CD14-positive monocyte (primary cell): ENCODE results near the gene SYNM. TPM values are rescaled to one million over a fixed set of nuclear protein-coding genes. Genes with fewer than 3 reads are reported as not detected.

Source experiments
- DNase-seq, 3 donors: peaks; one replicate each; pipeline ENCODE4 v3.0.0-alpha.2; 2011 to 2022
- H2AFZ ChIP-seq: 2 replicates; pipeline ENCODE4 v1.6.0; 2012; ENCODE audit warnings: mild to moderate bottlenecking, low read depth, low read length, inconsistent platforms; ENCODE audit not compliant: insufficient read depth, poor library complexity, severe bottlenecking
- H3K27ac ChIP-seq, 2 donors: 1 replicate in 1 of 2; 2 replicates in 1 of 2; pipeline ENCODE4 v1.5.1; 2012 to 2013; ENCODE audit warnings: low read length in 2 of 2, control low read depth in 1 of 2, inconsistent platforms in 1 of 2, low read depth in 1 of 2, mild to moderate bottlenecking in 1 of 2
- H3K27me3 ChIP-seq, 2 donors: one replicate each; pipeline versions ENCODE4 v1.6.0 to v1.6.1; 2011 to 2013; ENCODE audit warnings: low read length in 2 of 2; ENCODE audit not compliant: control insufficient read depth in 2 of 2, insufficient read depth in 2 of 2
- H3K36me3 ChIP-seq, 2 donors: replicated peaks in 1 of 2; 1 replicate in 1 of 2; 2 replicates in 1 of 2; pipeline versions ENCODE4 v1.5.1 to v1.6.1; 2012 to 2013; ENCODE audit warnings: low read length in 2 of 2, control low read depth in 1 of 2, inconsistent platforms in 1 of 2, mild to moderate bottlenecking in 1 of 2; ENCODE audit not compliant: insufficient read depth in 2 of 2, control insufficient read depth in 1 of 2
- H3K4me1 ChIP-seq, 2 donors: 1 replicate in 1 of 2; 2 replicates in 1 of 2; pipeline versions ENCODE4 v1.5.1 to v1.6.1; 2012 to 2013; ENCODE audit warnings: low read length in 2 of 2, control low read depth in 1 of 2, inconsistent platforms in 1 of 2, mild to moderate bottlenecking in 1 of 2, moderate library complexity in 1 of 2; ENCODE audit not compliant: insufficient read depth in 2 of 2, control insufficient read depth in 1 of 2
- H3K4me2 ChIP-seq: replicated peaks from 2 replicates; pipeline ENCODE3; 2012; ENCODE audit warnings: low read length, moderate library complexity, mild to moderate bottlenecking; ENCODE audit not compliant: poor library complexity, severe bottlenecking; ENCODE audit errors: extremely low read depth
- H3K4me3 ChIP-seq, 3 experiments: fragments of 200-600 bp in 1 of 3; sonication (generic) in 1 of 3; replicated peaks in 1 of 3; 1 replicate in 2 of 3; 2 replicates in 1 of 3; pipeline ENCODE4 v1.5.1; 2011 to 2013; ENCODE audit warnings: low read length in 3 of 3, mild to moderate bottlenecking in 3 of 3, control low read depth in 2 of 3, low read depth in 2 of 3, inconsistent platforms in 1 of 3, moderate library complexity in 1 of 3
- H3K79me2 ChIP-seq: 2 replicates; pipeline ENCODE4 v1.6.0; 2012; ENCODE audit warnings: mild to moderate bottlenecking, control low read depth, inconsistent platforms, low read length, moderate library complexity; ENCODE audit not compliant: insufficient read depth
- H3K9ac ChIP-seq: 2 replicates; pipeline ENCODE4 v1.6.0; 2017; ENCODE audit warnings: low read length, mild to moderate bottlenecking; ENCODE audit not compliant: insufficient read depth, poor library complexity, severe bottlenecking
- H3K9me3 ChIP-seq, 2 donors: replicated peaks in 1 of 2; 1 replicate in 1 of 2; 2 replicates in 1 of 2; pipeline versions ENCODE4 v1.5.1 to v1.6.1; 2012 to 2013; ENCODE audit warnings: low read length in 2 of 2, control low read depth in 1 of 2; ENCODE audit not compliant: control insufficient read depth in 1 of 2, insufficient read depth in 1 of 2
- H4K20me1 ChIP-seq: 2 replicates; pipeline ENCODE4 v1.6.0; 2012; ENCODE audit warnings: mild to moderate bottlenecking, low read length, control low read depth, moderate library complexity; ENCODE audit not compliant: insufficient read depth
- H3K27ac Mint-ChIP-seq, 7 donors: one replicate each; pipeline ENCODE4 v1.8.0; 2020; ENCODE audit warnings: mild to moderate bottlenecking in 7 of 7, mixed read lengths in 7 of 7, moderate library complexity in 6 of 7, inconsistent platforms in 2 of 7
- H3K27me3 Mint-ChIP-seq, 3 donors: one replicate each; pipeline ENCODE4 v1.8.0; 2021 to 2022; ENCODE audit warnings: low read depth in 3 of 3, mild to moderate bottlenecking in 3 of 3, mixed read lengths in 3 of 3, moderate library complexity in 3 of 3, inconsistent platforms in 1 of 3
- H3K36me3 Mint-ChIP-seq, 2 donors: one replicate each; pipeline ENCODE4 v1.8.0; 2020; ENCODE audit warnings: mixed read lengths in 2 of 2, inconsistent platforms in 1 of 2, mild to moderate bottlenecking in 1 of 2
- H3K4me1 Mint-ChIP-seq: one replicate; pipeline ENCODE4 v1.8.0; 2020; ENCODE audit warnings: mild to moderate bottlenecking, mixed read lengths
- H3K4me3 Mint-ChIP-seq, 2 donors: one replicate each; pipeline ENCODE4 v1.8.0; 2020; ENCODE audit warnings: mild to moderate bottlenecking in 2 of 2, mixed read lengths in 2 of 2, moderate library complexity in 1 of 2
- H3K9me3 Mint-ChIP-seq, 7 donors: one replicate each; pipeline ENCODE4 v1.8.0; 2020 to 2022; ENCODE audit warnings: mixed read lengths in 7 of 7, mild to moderate bottlenecking in 6 of 7, moderate library complexity in 6 of 7, inconsistent platforms in 2 of 7
- CTCF ChIP-seq: fragments of 200-600 bp; IDR thresholded peaks from one replicate; pipeline ENCODE4 v1.8.0; 2022; ENCODE audit warnings: antibody characterized with exemption, mild to moderate bottlenecking
- WGBS: methylation state at CpG from one replicate; pipeline ENCODE4 v1.1.5; 2013; ENCODE audit warnings: missing lambda C conversion rate; ENCODE audit not compliant: insufficient coverage; 5-methylcytosine and 5-hydroxymethylcytosine counted together
- intact Hi-C, 2 donors: fragments of 100-400 bp; cut with micrococcal nuclease; formaldehyde crosslinking; loops; one replicate each; pipeline versions ENCODE4 v1.15.0 to v1.15.1; 2023
- polyA plus RNA-seq, 3 donors: library from polyadenylated mRNA; depleted of rRNA in 1 of 3; unstranded in 2 of 3; stranded (reverse) in 1 of 3; fragments of 300-500 nt in 2 of 3; fragments of >200 nt in 1 of 3; fragmentation: Illumina TruSeq in 2 of 3; gene quantifications; 1 replicate in 2 of 3; 2 replicates in 1 of 3; pipeline ENCODE4 v1.2.3, GENCODE V29; 2012 to 2021

Gene SYNM
- polyA plus RNA-seq, 3 donors: 0.04 to 0.05 TPM; not detected in 1

- H3K4me2 ChIP-seq: no peak overlapping the region
- no peaks in the 10 kb centered on the region for H3K36me3 ChIP-seq
- H3K9me3 ChIP-seq: no peaks in the 10 kb centered on the region
- no peak overlapping the region for H3K4me3 ChIP-seq
- H3K9ac ChIP-seq: no peak overlapping the region
- no peak overlapping the region for H3K27ac Mint-ChIP-seq
- H3K36me3 Mint-ChIP-seq: no peaks in the 10 kb centered on the region
- peaks cover 8% of the 10 kb centered on the region in 2 donors for H3K4me1 ChIP-seq
- WGBS: 93% methylated on average over 15 of the region's 22 CpGs
- no peaks in the 10 kb centered on the region for H3K27me3 ChIP-seq
- H3K79me2 ChIP-seq: no peaks in the 10 kb centered on the region
- H2AFZ ChIP-seq: no peak overlapping the region
- peaks cover 1 to 8% (median 6%) of the 10 kb centered on the region in 3 donors for H3K27me3 Mint-ChIP-seq
- peaks cover 7% of the 10 kb centered on the region for H3K4me1 Mint-ChIP-seq
- peaks cover 0 to 2% (median 0%) of the 10 kb centered on the region in 7 donors for H3K9me3 Mint-ChIP-seq
- intact Hi-C loops: no loop called here
- DNase-seq: no peak
- no peak overlapping the region for H3K4me3 Mint-ChIP-seq
- H3K27ac ChIP-seq: no peak overlapping the region
- H4K20me1 ChIP-seq: no peaks in the 10 kb centered on the region
- no peak for TF ChIP-seq CTCF
These were observed 14.1 kb downstream of the SYNM start for GRCh38 chr15:99118801-99119546.

GRCh38 chr15:99120050-99120777, 15.3 kb downstream of the SYNM start:
- H3K27me3 Mint-ChIP-seq: peaks cover 1 to 8% (median 6%) of the 10 kb centered on the region in 3 donors
- H3K79me2 ChIP-seq: no peaks in the 10 kb centered on the region
- H3K9me3 Mint-ChIP-seq: no peaks in the 10 kb centered on the region
- H3K4me2 ChIP-seq: no peak overlapping the region
- intact Hi-C loops: no loop called here
- DNase-seq: no peak
- H3K27ac Mint-ChIP-seq: peak overlapping the region in 1 of 7 donors; percentile 6
- H3K36me3 Mint-ChIP-seq: no peaks in the 10 kb centered on the region
- H3K9me3 ChIP-seq: no peaks in the 10 kb centered on the region
- TF ChIP-seq CTCF: no peak
- peaks cover 13% of the 10 kb centered on the region for H3K4me1 Mint-ChIP-seq
- H2AFZ ChIP-seq: no peak overlapping the region
- no peak overlapping the region for H3K4me3 ChIP-seq
- H3K27me3 ChIP-seq: no peaks in the 10 kb centered on the region
- peaks cover 12 to 15% of the 10 kb centered on the region in 2 donors for H3K4me1 ChIP-seq
- H4K20me1 ChIP-seq: no peaks in the 10 kb centered on the region
- 90% methylated on average over 12 of the region's 12 CpGs for WGBS
- H3K4me3 Mint-ChIP-seq: no peak overlapping the region
- no peaks in the 10 kb centered on the region for H3K36me3 ChIP-seq
- no peak overlapping the region for H3K27ac ChIP-seq
- no peak overlapping the region for H3K9ac ChIP-seq
